ENCODE data around the gene PRRT4. TPM values are rescaled to one million over a fixed set of nuclear protein-coding genes. Genes with fewer than 3 reads are reported as not detected.

PRRT4 gene
- total and polyA plus RNA-seq, 9 of the 15 experiments (the other 6 are each of a cell fraction or from before 2014, with no cell fraction given) = not detected

DNA sequence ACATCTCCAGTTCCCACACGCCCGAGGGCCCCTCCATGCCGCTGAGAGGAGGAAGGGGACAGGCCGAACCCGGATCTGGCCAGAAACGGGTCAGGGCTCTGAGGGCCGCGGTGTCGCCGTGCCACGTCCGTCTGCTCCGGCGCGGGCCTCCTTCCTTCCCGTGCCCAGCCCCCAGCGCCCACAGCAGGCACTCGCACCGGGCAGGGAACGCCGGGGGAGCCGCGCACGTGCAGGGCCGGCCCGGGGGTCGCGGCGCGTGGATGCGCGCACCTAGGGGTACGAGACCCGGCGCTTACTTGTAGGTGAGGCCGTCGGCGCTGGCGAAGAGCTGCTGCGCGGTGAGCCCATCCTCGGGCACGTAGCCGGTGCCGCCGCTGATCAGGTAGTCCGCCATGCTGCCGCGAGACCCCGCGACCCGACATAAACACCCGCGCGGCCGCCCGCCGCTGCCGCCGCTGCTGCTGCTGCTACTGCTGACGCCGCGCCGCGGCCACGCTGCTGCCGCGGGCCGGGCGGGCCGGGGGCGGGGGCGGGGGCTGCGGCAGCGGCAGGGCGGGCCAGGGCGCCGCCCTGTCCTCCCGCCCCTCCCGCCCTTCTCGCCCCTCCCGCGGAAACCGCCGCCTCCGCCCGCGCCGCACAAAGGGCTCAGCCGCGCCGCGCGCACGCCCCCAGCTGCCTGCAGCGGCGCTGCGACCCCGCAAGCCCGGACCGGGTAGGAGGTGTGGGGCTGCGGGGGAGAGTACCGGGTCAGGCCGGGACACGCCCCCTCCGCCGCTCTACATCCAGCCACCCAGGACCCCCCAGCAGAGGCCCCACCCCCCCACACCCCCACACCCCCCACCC is 44.2 kb upstream of the PRRT4 start (continued):
- TF ChIP-seq, protein P1, sequence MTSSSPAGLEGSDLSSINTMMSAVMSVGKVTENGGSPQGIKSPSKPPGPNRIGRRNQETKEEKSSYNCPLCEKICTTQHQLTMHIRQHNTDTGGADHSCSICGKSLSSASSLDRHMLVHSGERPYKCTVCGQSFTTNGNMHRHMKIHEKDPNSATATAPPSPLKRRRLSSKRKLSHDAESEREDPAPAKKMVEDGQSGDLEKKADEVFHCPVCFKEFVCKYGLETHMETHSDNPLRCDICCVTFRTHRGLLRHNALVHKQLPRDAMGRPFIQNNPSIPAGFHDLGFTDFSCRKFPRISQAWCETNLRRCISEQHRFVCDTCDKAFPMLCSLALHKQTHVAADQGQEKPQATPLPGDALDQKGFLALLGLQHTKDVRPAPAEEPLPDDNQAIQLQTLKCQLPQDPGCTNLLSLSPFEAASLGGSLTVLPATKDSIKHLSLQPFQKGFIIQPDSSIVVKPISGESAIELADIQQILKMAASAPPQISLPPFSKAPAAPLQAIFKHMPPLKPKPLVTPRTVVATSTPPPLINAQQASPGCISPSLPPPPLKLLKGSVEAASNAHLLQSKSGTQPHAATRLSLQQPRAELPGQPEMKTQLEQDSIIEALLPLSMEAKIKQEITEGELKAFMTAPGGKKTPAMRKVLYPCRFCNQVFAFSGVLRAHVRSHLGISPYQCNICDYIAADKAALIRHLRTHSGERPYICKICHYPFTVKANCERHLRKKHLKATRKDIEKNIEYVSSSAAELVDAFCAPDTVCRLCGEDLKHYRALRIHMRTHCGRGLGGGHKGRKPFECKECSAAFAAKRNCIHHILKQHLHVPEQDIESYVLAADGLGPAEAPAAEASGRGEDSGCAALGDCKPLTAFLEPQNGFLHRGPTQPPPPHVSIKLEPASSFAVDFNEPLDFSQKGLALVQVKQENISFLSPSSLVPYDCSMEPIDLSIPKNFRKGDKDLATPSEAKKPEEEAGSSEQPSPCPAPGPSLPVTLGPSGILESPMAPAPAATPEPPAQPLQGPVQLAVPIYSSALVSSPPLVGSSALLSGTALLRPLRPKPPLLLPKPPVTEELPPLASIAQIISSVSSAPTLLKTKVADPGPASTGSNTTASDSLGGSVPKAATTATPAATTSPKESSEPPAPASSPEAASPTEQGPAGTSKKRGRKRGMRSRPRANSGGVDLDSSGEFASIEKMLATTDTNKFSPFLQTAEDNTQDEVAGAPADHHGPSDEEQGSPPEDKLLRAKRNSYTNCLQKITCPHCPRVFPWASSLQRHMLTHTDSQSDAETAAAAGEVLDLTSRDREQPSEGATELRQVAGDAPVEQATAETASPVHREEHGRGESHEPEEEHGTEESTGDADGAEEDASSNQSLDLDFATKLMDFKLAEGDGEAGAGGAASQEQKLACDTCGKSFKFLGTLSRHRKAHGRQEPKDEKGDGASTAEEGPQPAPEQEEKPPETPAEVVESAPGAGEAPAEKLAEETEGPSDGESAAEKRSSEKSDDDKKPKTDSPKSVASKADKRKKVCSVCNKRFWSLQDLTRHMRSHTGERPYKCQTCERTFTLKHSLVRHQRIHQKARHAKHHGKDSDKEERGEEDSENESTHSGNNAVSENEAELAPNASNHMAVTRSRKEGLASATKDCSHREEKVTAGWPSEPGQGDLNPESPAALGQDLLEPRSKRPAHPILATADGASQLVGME (CRISPR knock-in tag; IDR thresholded peaks at IDR 0.05) = peak; percentile 67; the same call in 1 of the 2 replicates
- TF ChIP-seq U2AF1 (optimal IDR thresholded peaks at IDR 0.05; ENCODE audit: low read depth, low read length) = peak; percentile 96
- peak in 1 of 2 experiments; percentile 78; a peak in 2 of 4 replicates for TF ChIP-seq NONO (IDR thresholded peaks at IDR 0.05; ENCODE audit: low read depth in 2 of 2, low read length in 1 of 2)
- TF ChIP-seq NR4A1 (CRISPR knock-in tag; IDR thresholded peaks at IDR 0.05) = peak; percentile 96
- TF ChIP-seq NR4A1 (tag; IDR thresholded peaks at IDR 0.05) = no peak
- TF ChIP-seq ZFX (CRISPR knock-in tag; IDR thresholded peaks at IDR 0.05) = peak; percentile 84
- peak; percentile 60 to 90 for TF ChIP-seq MAZ (CRISPR knock-in tag; conservative IDR thresholded peaks at IDR 0.05 in 1 of 2, IDR thresholded peaks at IDR 0.05 in 1 of 2)
- no peak for TF ChIP-seq ZNF12 (CRISPR knock-in tag; IDR thresholded peaks at IDR 0.05)
- TF ChIP-seq HDAC1 (IDR thresholded peaks at IDR 0.05) = no peak
- TF ChIP-seq E2F3 (CRISPR knock-in tag; IDR thresholded peaks at IDR 0.05) = peak; percentile 72; the same call in 1 of the 2 replicates
- TF ChIP-seq EP400 (IDR thresholded peaks at IDR 0.05) = peak; percentile 72; the same call in 1 of the 2 replicates
- TF ChIP-seq, protein P2, sequence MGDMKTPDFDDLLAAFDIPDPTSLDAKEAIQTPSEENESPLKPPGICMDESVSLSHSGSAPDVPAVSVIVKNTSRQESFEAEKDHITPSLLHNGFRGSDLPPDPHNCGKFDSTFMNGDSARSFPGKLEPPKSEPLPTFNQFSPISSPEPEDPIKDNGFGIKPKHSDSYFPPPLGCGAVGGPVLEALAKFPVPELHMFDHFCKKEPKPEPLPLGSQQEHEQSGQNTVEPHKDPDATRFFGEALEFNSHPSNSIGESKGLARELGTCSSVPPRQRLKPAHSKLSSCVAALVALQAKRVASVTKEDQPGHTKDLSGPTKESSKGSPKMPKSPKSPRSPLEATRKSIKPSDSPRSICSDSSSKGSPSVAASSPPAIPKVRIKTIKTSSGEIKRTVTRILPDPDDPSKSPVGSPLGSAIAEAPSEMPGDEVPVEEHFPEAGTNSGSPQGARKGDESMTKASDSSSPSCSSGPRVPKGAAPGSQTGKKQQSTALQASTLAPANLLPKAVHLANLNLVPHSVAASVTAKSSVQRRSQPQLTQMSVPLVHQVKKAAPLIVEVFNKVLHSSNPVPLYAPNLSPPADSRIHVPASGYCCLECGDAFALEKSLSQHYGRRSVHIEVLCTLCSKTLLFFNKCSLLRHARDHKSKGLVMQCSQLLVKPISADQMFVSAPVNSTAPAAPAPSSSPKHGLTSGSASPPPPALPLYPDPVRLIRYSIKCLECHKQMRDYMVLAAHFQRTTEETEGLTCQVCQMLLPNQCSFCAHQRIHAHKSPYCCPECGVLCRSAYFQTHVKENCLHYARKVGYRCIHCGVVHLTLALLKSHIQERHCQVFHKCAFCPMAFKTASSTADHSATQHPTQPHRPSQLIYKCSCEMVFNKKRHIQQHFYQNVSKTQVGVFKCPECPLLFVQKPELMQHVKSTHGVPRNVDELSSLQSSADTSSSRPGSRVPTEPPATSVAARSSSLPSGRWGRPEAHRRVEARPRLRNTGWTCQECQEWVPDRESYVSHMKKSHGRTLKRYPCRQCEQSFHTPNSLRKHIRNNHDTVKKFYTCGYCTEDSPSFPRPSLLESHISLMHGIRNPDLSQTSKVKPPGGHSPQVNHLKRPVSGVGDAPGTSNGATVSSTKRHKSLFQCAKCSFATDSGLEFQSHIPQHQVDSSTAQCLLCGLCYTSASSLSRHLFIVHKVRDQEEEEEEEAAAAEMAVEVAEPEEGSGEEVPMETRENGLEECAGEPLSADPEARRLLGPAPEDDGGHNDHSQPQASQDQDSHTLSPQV (IDR thresholded peaks at IDR 0.05) = peak; percentile 75
- TF ChIP-seq, protein P3, sequence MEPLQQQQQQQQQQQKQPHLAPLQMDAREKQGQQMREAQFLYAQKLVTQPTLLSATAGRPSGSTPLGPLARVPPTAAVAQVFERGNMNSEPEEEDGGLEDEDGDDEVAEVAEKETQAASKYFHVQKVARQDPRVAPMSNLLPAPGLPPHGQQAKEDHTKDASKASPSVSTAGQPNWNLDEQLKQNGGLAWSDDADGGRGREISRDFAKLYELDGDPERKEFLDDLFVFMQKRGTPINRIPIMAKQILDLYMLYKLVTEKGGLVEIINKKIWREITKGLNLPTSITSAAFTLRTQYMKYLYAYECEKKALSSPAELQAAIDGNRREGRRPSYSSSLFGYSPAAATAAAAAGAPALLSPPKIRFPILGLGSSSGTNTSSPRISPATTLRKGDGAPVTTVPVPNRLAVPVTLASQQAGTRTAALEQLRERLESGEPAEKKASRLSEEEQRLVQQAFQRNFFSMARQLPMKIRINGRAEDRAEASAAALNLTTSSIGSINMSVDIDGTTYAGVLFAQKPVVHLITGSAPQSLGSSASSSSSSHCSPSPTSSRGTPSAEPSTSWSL (CRISPR knock-in tag; IDR thresholded peaks at IDR 0.05; ENCODE audit: borderline replicate concordance) = peak; percentile 91; the same call in 1 of the 2 replicates
- TF ChIP-seq SMARCB1 (IDR thresholded peaks at IDR 0.05; ENCODE audit: insufficient read length, low read depth) = no peak

All from K562 (cell line).